ENCODE results near the gene MAN2B1. TPM values are rescaled to one million over a fixed set of nuclear protein-coding genes. Genes with fewer than 3 reads are reported as not detected.
"Not testable (repeated sequence)": the region's sequence is repeated elsewhere in the genome, so short reads cannot be mapped to it uniquely, and the experiment has no call there.

The MAN2B1 gene
- total and polyA plus RNA-seq, 9 donors = 17.8 to 63.7 (median 35.0) TPM

DNA sequence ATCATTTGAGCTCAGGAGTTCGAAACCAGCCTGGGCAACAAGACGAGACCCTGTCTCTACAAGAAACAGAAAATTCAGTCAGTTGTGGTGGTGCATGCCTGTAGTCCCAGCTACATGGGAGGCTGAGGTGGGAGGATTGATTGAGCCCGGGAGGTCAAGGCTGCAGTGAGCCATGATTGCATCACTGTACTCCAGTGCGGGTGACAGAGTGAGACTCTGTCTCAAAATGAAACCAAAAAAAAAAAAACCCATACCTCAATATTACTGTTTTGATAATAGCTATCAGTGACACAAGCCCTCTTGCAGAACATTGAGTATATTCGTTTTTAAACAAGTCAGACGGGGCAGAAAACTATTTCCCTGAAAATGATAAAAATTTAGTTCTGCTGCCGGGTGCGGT lies 39.6 kb downstream of the MAN2B1 start:
- 84 to 96% (median 96%) methylated on average over 8 of the region's 8 CpGs for WGBS, 3 donors
- TF ChIP-seq EP300 (IDR thresholded peaks at IDR 0.05) (no peak), POLR2A (IDR thresholded peaks at IDR 0.05) (no peak)
- TF ChIP-seq, protein P1, sequence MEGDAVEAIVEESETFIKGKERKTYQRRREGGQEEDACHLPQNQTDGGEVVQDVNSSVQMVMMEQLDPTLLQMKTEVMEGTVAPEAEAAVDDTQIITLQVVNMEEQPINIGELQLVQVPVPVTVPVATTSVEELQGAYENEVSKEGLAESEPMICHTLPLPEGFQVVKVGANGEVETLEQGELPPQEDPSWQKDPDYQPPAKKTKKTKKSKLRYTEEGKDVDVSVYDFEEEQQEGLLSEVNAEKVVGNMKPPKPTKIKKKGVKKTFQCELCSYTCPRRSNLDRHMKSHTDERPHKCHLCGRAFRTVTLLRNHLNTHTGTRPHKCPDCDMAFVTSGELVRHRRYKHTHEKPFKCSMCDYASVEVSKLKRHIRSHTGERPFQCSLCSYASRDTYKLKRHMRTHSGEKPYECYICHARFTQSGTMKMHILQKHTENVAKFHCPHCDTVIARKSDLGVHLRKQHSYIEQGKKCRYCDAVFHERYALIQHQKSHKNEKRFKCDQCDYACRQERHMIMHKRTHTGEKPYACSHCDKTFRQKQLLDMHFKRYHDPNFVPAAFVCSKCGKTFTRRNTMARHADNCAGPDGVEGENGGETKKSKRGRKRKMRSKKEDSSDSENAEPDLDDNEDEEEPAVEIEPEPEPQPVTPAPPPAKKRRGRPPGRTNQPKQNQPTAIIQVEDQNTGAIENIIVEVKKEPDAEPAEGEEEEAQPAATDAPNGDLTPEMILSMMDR (IDR thresholded peaks at IDR 0.05) = no peak
- H3K36me3 ChIP-seq = no peaks in the 10 kb centered on the region

DNA sequence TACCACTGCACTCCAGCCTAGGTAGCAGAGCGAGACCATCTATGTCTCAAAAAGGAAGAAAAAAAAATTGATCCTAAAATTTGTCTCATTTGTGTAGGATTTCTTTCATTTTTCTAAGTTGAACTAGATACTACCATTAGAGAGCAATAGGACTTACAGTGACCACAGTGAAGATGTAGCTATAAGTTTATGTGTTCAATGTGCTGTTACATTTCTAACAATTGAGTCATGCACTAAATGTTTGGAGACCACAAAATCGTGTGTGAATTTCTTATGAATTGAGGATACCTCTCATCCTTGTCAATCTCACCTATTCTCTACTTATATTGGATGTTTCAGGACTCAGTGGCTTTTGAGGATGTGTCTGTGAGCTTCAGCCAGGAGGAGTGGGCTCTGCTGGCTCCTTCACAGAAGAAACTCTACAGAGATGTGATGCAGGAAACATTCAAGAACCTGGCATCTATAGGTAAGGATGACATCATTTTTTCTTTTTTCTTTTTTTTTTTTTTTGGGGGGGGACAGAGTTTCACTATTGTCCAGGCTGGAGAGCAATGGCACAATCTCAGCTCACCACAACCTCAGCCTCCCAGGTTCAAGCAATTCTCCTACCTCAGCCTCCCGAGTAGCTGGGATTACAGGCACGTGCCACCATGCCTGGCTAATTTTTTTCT lies 43.0 kb downstream of the MAN2B1 start:
- no peak overlapping the region for H3K4me3 ChIP-seq
- no peaks in the 10 kb centered on the region for H3K4me1 ChIP-seq (ENCODE audit: insufficient read depth)
- peaks cover 0 to 11% of the 10 kb centered on the region in 2 donors for H3K9me3 ChIP-seq
- no peak overlapping the region for H3K27ac ChIP-seq
- intact Hi-C loops (cut with DNase I) = no loop called here
- 84 to 86% (median 84%) methylated on average over 4 of the region's 4 CpGs for WGBS, 3 donors
- TF ChIP-seq EP300 (IDR thresholded peaks at IDR 0.05) (no peak), POLR2A (IDR thresholded peaks at IDR 0.05) (no peak)
- TF ChIP-seq, protein P1 (IDR thresholded peaks at IDR 0.05) = no peak
- no peaks in the 10 kb centered on the region for H3K27me3 ChIP-seq
- DNase-seq = no peak
- no peaks in the 10 kb centered on the region for H3K36me3 ChIP-seq

More for the DNA sequence above, 39.6 kb downstream of the MAN2B1 start:
- no peak for DNase-seq
- Histone ChIP-seq H3K9me3 (peaks cover 0 to 11% of the 10 kb centered on the region in 2 donors), H3K27me3 (no peaks in the 10 kb centered on the region), H3K27ac (no peak overlapping the region), H3K4me3 (no peak overlapping the region), H3K4me1 (ENCODE audit: insufficient read depth) (no peaks in the 10 kb centered on the region)
- intact Hi-C loops (cut with DNase I) = no loop called here

GRCh38 chr19:12621253-12622024 lies 45.1 kb downstream of the MAN2B1 start:
- WGBS, 3 donors = 55 to 82% (median 70%) methylated on average over 21 to 26 of the region's 26 CpGs
- DNase-seq; H3K27me3 ChIP-seq; H3K4me3 ChIP-seq; H3K27ac ChIP-seq; H3K36me3 ChIP-seq; intact Hi-C loops (cut with DNase I); H3K9me3 ChIP-seq; H3K4me1 ChIP-seq (ENCODE audit: insufficient read depth): not testable (repeated sequence)

DNA sequence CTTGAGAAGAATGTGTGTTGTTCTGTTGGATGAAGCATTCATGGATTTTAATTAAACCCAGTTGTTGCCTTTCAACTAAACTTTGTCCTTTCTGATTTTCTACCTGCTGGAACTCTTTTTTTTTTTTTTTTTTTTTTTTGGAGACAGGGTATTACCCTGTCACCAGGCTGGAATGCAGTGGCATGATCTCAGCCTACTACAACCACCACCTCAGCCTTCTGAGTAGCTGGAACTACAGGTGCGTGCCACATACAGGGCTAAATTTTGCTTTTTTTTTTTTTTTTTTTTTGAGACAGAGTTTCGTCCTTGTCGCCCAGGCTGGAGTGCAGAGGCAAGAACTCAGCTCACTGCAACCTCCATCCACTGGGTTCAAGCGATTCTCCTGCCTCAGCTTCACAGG lies 48.9 kb downstream of the MAN2B1 start:
- H3K27ac ChIP-seq = no peak overlapping the region
- no peaks in the 10 kb centered on the region for H3K27me3 ChIP-seq
- H3K4me1 ChIP-seq (ENCODE audit: insufficient read depth) = peaks cover 5% of the 10 kb centered on the region
- no peak for DNase-seq
- no peak for TF ChIP-seq POLR2A (IDR thresholded peaks at IDR 0.05)
- TF ChIP-seq, protein P1 (IDR thresholded peaks at IDR 0.05) = no peak
- no peak for TF ChIP-seq EP300 (IDR thresholded peaks at IDR 0.05)
- no peaks in the 10 kb centered on the region for H3K36me3 ChIP-seq
- intact Hi-C loops (cut with DNase I) = no loop called here
- no peaks in the 10 kb centered on the region for H3K9me3 ChIP-seq
- H3K4me3 ChIP-seq = no peak overlapping the region
- WGBS, 3 donors = 85 to 96% (median 95%) methylated on average over 4 of the region's 4 CpGs

DNA sequence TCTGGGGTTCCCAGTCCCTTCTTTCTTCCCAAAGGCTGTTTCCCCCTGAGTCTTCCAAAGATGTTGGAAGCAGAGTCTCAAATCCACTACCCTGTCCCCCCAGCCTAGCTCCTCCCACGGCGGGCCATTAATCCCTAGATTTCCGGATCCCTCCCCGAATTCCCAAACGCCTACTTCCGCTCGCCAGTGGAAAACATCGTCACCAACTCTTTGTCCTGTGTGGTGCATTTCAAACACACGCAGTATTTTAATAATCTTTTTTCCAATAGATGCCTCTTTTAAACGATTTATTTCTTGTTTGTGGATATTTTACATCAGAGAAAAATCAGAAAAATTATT lies 55.2 kb downstream of the MAN2B1 start:
- Histone ChIP-seq H3K36me3 (no peaks in the 10 kb centered on the region), H3K4me3 (peak overlapping the region; percentile 99), H3K9me3 (no peaks in the 10 kb centered on the region), H3K4me1 (ENCODE audit: insufficient read depth) (peaks cover 6% of the 10 kb centered on the region), H3K27me3 (no peaks in the 10 kb centered on the region), H3K27ac (peak overlapping the region; percentile 96)
- intact Hi-C loops (cut with DNase I) = no loop called here
- DNase-seq = peak; percentile 68 to 81 (median 72)
- WGBS, 3 donors = 0 to 1% (median 0%) methylated on average over 10 of the region's 10 CpGs
- TF ChIP-seq POLR2A (IDR thresholded peaks at IDR 0.05) (no peak), EP300 (IDR thresholded peaks at IDR 0.05) (peak; percentile 3)
- TF ChIP-seq, protein P1 (IDR thresholded peaks at IDR 0.05) = no peak
